Measurements from ENCODE around the gene ATP9A.
"Not testable (repeated sequence)": the region's sequence is repeated elsewhere in the genome, so short reads cannot be mapped to it uniquely, and the experiment has no call there.

The ATP9A gene

DNA sequence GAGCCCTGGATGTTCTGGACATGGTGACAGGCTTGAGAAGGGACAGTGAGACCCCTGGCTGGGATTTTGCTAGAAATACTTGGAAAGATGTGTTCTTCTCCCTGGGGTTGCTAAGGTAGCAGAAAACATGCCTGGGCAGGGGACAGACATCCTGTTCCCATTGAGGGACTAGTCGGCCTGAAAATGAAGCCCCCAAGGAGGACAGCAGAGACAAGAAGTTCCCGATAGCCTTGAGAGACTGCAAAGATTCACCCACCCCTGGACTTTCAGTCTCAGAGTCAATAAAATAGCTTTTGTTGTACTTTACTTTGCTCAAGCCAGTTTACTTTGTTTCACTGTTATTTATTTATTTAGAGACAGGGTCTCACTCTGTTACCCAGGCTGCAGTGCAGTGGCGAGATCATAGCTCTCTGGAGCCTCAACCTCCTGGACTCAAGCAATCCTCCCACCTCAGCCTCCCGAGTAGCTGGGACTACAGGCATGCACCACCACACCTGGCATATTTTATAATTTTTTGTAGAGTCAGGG is 28.4 kb downstream of the ATP9A start:
- TF ChIP-seq, protein P1, sequence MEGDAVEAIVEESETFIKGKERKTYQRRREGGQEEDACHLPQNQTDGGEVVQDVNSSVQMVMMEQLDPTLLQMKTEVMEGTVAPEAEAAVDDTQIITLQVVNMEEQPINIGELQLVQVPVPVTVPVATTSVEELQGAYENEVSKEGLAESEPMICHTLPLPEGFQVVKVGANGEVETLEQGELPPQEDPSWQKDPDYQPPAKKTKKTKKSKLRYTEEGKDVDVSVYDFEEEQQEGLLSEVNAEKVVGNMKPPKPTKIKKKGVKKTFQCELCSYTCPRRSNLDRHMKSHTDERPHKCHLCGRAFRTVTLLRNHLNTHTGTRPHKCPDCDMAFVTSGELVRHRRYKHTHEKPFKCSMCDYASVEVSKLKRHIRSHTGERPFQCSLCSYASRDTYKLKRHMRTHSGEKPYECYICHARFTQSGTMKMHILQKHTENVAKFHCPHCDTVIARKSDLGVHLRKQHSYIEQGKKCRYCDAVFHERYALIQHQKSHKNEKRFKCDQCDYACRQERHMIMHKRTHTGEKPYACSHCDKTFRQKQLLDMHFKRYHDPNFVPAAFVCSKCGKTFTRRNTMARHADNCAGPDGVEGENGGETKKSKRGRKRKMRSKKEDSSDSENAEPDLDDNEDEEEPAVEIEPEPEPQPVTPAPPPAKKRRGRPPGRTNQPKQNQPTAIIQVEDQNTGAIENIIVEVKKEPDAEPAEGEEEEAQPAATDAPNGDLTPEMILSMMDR (conservative IDR thresholded peaks at IDR 0.05; ENCODE audit: low read depth, low read length) = no peak
- no peak for DNase-seq (ENCODE audit: low read depth)
- H3K4me3 ChIP-seq (ENCODE audit: low read depth, low read length) = no peak overlapping the region

DNA sequence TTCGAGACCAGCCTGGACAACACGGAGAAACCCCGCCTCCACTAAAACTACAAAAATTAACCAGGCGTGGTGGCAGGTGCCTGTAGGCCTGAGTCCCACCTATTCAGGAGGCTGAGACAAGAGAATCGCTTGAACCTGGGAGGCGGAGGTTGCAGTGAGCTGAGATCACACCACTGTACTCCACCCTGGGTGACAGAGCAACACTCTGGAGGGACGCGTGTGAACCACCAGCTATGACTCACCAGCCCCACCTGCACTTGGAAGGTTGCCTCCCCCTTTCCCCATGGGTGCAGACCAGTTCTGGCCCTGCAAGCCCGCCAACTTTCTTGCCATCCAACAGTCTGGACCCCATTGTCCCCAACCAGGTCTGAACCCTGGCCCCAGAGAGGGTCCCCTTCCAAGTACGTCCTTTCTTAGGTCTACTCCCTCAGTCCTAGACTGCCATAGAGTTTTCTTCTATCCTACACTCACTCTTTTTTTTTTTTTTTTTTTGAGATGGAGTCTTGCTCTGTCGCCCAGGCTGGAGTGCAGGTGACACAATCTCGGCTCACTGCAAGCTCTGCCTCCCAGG is 29.2 kb downstream of the ATP9A start:
- no peak for DNase-seq (ENCODE audit: low read depth)
- H3K4me3 ChIP-seq (ENCODE audit: low read depth, low read length) = no peak overlapping the region
- TF ChIP-seq, protein P1 (conservative IDR thresholded peaks at IDR 0.05; ENCODE audit: low read depth, low read length) = no peak

DNA sequence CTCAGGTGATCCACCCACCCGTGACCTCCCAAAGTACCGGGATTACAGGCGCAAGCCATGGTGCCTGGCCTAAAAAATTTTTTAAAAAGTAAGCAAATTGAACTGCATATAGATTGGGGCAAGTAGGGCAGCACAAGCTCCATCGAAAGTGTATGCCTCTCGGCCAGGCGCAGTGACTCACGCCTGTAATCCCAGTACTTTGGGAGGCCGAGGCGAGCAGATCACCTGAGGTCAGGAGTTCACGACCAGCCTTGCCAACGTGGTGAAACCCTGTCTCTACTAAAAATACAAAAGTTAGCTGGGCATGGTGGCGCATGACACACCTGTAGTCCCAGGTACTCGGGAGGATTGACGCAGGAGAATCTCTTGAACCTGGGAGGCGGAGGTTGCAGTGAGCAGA is 29.9 kb downstream of the ATP9A start:
- H3K4me3 ChIP-seq (ENCODE audit: low read depth, low read length); DNase-seq (ENCODE audit: low read depth): not testable (repeated sequence)

DNA sequence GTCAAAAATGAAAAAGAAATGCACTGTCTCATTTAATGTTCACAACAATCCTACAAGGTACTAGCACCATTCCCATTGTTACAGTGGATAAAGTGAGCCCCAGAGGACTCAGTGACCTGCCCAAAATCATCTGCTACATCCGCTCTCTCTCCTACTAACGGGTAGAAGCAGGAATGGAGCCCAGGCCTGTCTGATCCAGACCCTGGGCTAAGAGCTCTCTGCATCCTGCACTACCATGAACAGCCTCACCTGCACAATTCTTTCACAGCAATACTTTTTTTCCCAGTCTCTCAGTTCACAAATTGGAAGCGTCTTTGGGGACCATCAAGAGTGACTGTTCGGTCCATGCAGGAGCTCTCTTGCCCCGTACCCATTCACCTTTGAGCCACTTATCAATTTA is 31.2 kb downstream of the ATP9A start:
- TF ChIP-seq, protein P1 (conservative IDR thresholded peaks at IDR 0.05; ENCODE audit: low read depth, low read length) = no peak
- H3K4me3 ChIP-seq (ENCODE audit: low read depth, low read length) = no peak overlapping the region
- DNase-seq (ENCODE audit: low read depth) = no peak

DNA sequence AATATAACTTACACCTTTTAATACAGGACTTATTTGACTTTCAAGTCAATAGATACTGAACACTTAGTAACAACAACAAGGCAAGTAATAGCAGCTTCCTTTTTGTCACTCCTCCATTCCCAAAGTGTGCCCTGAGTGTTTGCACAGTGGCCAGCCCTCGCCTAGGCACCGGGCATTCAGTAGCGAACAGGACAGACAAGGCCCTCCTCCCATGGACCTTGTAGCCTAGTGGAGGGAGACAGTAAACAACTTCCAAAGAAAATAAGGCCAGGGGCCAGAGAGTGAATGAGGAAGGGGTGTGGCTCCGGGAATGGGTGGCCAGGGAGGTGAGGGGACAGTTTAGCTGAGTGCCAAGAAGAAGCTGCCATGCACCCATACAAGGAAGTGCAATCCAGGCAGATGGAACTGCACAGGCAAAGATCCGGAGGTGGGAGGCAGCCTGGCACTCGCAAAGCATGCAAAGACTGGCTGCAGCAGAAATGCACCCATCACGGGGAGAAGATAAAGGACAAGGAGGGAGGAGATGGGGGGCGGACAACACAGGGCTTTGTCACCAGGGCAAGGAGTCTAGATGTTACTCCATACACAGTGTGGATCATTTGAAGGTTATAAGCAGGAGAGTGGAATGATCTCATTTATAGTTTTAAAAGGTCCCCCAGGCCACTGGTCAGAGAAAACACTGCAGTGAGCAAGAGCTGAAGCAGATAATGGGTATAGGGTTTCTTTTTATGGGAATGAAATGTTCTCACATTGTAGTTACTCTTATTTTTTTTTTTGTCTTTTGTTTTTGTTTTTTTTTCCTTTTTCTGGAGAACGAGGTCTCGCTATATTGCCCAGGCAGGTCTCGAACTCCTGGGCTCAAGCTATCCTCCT is 32.2 kb downstream of the ATP9A start:
- H3K4me3 ChIP-seq (ENCODE audit: low read depth, low read length) = no peak overlapping the region
- DNase-seq (ENCODE audit: low read depth) = no peak
- TF ChIP-seq, protein P1 (conservative IDR thresholded peaks at IDR 0.05; ENCODE audit: low read depth, low read length) = no peak

DNA sequence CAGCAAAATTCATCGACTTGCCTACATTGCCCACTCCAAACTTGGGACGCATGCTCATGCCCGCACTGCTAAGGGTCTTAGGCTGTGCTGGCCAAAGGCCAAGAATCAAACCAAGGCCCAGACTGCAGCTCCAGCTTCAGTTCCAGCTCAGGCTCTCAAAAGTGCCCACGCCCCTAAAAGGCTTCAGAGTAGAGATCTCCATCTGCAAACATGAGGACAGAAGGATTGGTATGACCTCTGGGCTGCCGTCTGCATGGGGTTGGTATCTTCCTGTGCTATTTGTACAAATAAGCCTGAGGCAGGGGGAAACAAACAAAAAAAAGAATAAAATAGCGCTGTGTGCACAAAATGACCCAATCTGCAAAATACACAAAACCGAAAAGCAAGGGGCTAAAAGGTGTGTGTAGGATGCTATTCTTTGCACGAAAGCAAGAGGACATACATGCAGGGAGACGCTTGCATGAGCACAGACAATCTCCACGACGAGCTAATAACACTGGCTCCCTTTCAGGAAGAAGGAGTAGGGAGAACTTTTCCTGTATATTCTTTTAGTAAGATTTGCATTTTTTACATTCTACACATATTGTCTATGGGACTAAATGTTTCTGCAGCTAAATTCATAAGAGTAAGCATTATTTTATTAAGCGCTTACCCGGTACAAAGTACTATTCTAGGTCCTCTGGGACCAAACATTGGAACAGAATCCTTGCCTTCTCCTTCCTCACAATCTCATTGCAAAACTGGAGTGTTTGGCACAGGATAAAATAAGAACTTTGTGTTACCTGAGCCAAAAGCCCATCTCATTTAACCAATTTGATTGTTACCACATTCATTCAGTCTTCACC is 33.1 kb downstream of the ATP9A start:
- DNase-seq (ENCODE audit: low read depth) = no peak
- TF ChIP-seq, protein P1 (conservative IDR thresholded peaks at IDR 0.05; ENCODE audit: low read depth, low read length) = no peak

DNA sequence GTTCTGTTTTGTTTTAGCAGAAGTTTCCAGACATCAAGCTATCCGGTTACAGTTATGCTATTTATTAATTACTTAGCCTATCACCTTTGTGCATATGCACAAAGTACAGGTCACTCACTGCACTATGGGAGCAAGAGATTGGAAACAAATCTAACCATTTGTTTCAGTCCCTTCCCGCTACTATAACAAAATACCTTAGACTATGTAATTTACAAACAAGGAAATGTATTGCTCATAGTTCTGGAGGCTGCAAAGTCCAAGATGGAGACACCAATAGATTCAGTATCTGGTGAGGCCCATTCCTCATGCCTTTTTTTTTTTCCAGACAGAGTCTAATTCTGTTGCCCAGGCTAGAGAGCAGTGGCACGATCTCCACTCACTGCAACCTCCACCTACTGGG is 35.1 kb downstream of the ATP9A start:
- no peak for DNase-seq (ENCODE audit: low read depth)
- no peak overlapping the region for H3K4me3 ChIP-seq (ENCODE audit: low read depth, low read length)
- TF ChIP-seq, protein P1 (conservative IDR thresholded peaks at IDR 0.05; ENCODE audit: low read depth, low read length) = no peak

More for the DNA sequence above, 33.1 kb downstream of the ATP9A start:
- no peak overlapping the region for H3K4me3 ChIP-seq (ENCODE audit: low read depth, low read length)

Measured in choroid plexus epithelial cell (primary cell).